ENCODE data around the gene DNAJC22.
A peak's percentile ranks its signal among the peaks of the same experiment; 100 is the strongest.
"Not testable (repeated sequence)": the region's sequence is repeated elsewhere in the genome, so short reads cannot be mapped to it uniquely, and the experiment has no call there.

Gene DNAJC22

GRCh38 chr12:49365542-49365941 is 18.9 kb downstream of the DNAJC22 start:
- FAIRE-seq, result peak; percentile 88
- TF ChIP-seq POLR2A (IDR thresholded peaks at IDR 0.05; ENCODE audit: low read depth, low read length), result no peak
- DNase-seq (ENCODE audit: insufficient read length, low spot score), result no peak

GRCh38 chr12:49366096-49366651 is 19.5 kb downstream of the DNAJC22 start:
- DNase-seq (ENCODE audit: insufficient read length, low spot score) (no peak), FAIRE-seq (no peak)
- TF ChIP-seq POLR2A (IDR thresholded peaks at IDR 0.05; ENCODE audit: low read depth, low read length), result no peak

- DNase-seq (ENCODE audit: insufficient read length, low spot score) (peak; percentile 90), FAIRE-seq (peak; percentile 30)
- TF ChIP-seq POLR2A (IDR thresholded peaks at IDR 0.05; ENCODE audit: low read depth, low read length), result peak; percentile 59
These were observed 20.1 kb downstream of the DNAJC22 start for GRCh38 chr12:49366652-49367380.

GRCh38 chr12:49367381-49368239 is 20.9 kb downstream of the DNAJC22 start, which contains the start of gene SPATS2:
Gene SPATS2, plus strand, starts transcription at chr12:49367462. Its CDS starts 93,551 bp downstream, at chr12:49461013.
- DNase-seq (ENCODE audit: insufficient read length, low spot score), result no peak
- no peak for FAIRE-seq
- peak; percentile 40; the same call in 1 of the 2 replicates for TF ChIP-seq POLR2A (IDR thresholded peaks at IDR 0.05; ENCODE audit: low read depth, low read length)

GRCh38 chr12:49368240-49368600 is 21.5 kb downstream of the DNAJC22 start:
- DNase-seq (ENCODE audit: insufficient read length, low spot score), result no peak
- no peak for TF ChIP-seq POLR2A (IDR thresholded peaks at IDR 0.05; ENCODE audit: low read depth, low read length)
- no peak for FAIRE-seq

GRCh38 chr12:49369411-49370145 is 22.9 kb downstream of the DNAJC22 start:
- FAIRE-seq (no peak), DNase-seq (ENCODE audit: insufficient read length, low spot score) (no peak)
- TF ChIP-seq POLR2A (IDR thresholded peaks at IDR 0.05; ENCODE audit: low read depth, low read length), result no peak

GRCh38 chr12:49370539-49370938 is 23.9 kb downstream of the DNAJC22 start:
- no peak for DNase-seq (ENCODE audit: insufficient read length, low spot score)
- FAIRE-seq, result no peak
- no peak for TF ChIP-seq POLR2A (IDR thresholded peaks at IDR 0.05; ENCODE audit: low read depth, low read length)

GRCh38 chr12:49375406-49375805 is 28.7 kb downstream of the DNAJC22 start:
- FAIRE-seq, result no peak
- TF ChIP-seq POLR2A (IDR thresholded peaks at IDR 0.05; ENCODE audit: low read depth, low read length), result no peak

GRCh38 chr12:49377386-49377785 is 30.7 kb downstream of the DNAJC22 start:
- TF ChIP-seq POLR2A (IDR thresholded peaks at IDR 0.05; ENCODE audit: low read depth, low read length), result no peak
- DNase-seq (ENCODE audit: insufficient read length, low spot score), result no peak
- no peak for FAIRE-seq

More at GRCh38 chr12:49375406-49375805, 28.7 kb downstream of the DNAJC22 start:
- no peak for DNase-seq (ENCODE audit: insufficient read length, low spot score)

GRCh38 chr12:49380184-49380583 is 33.5 kb downstream of the DNAJC22 start:
- FAIRE-seq, result peak; percentile 27
- not testable (repeated sequence) for DNase-seq (ENCODE audit: insufficient read length, low spot score)

- no peak for FAIRE-seq
- DNase-seq (ENCODE audit: insufficient read length, low spot score), result no peak
These were observed 42.1 kb downstream of the DNAJC22 start for GRCh38 chr12:49388682-49389386.

GRCh38 chr12:49389387-49389703 is 42.7 kb downstream of the DNAJC22 start:
- DNase-seq (ENCODE audit: insufficient read length, low spot score), result no peak
- TF ChIP-seq POLR2A (IDR thresholded peaks at IDR 0.05; ENCODE audit: low read depth, low read length), result no peak
- FAIRE-seq, result no peak

More at GRCh38 chr12:49388682-49389386, 42.1 kb downstream of the DNAJC22 start:
- no peak for TF ChIP-seq POLR2A (IDR thresholded peaks at IDR 0.05; ENCODE audit: low read depth, low read length)

GRCh38 chr12:49397000-49397399 is 50.3 kb downstream of the DNAJC22 start:
- DNase-seq (ENCODE audit: insufficient read length, low spot score) (no peak), FAIRE-seq (no peak)
- no peak for TF ChIP-seq POLR2A (IDR thresholded peaks at IDR 0.05; ENCODE audit: low read depth, low read length)

All from H54 (cell line).